Naive thymus-derived CD4-positive, alpha-beta T cell (primary cell): ENCODE results near the gene TNFRSF13B. TPM values are rescaled to one million over a fixed set of nuclear protein-coding genes. Genes with fewer than 3 reads are reported as not detected.

Source experiments
- ATAC-seq: fragments of 150-1000 bp; cut with Tn5 transposase; 2 replicates; pipeline ENCODE4 v1.10.0; 2021; ENCODE audit warnings: mild to moderate bottlenecking, moderate library complexity
- CTCF ChIA-PET: fragments of 350-600 bp; sonication (Branson Sonifier 250); formaldehyde crosslinking; loops from one replicate; lab custom pipeline; 2021; ENCODE audit warnings: antibody characterized with exemption; lab: Charles Lee
- POLR2A ChIA-PET: fragments of 350-600 bp; sonication (Branson Sonifier 250); formaldehyde crosslinking; loops from one replicate; lab custom pipeline; 2021; ENCODE audit warnings: antibody characterized with exemption, inconsistent platforms; lab: Charles Lee
- DNase-seq, 9 donors: peaks; one replicate each; pipeline versions ENCODE4 v3.0.0 to v3.0.0-alpha.2; 2020 to 2022; ENCODE audit warnings: mixed read lengths in 1 of 9
- H3K27ac ChIP-seq: one replicate; pipeline ENCODE4 v1.7.0; 2013; ENCODE audit warnings: mild to moderate bottlenecking, low read depth, low read length, moderate library complexity
- H3K27me3 ChIP-seq, 2 donors: one replicate each; pipeline ENCODE4 v1.7.0; 2013; ENCODE audit warnings: low read length in 2 of 2, mild to moderate bottlenecking in 2 of 2, moderate library complexity in 2 of 2; ENCODE audit not compliant: control insufficient read depth in 2 of 2, insufficient read depth in 2 of 2
- H3K36me3 ChIP-seq, 3 experiments: 1 replicate in 2 of 3; 2 replicates in 1 of 3; pipeline ENCODE4 v1.7.0; 2013; ENCODE audit warnings: low read length in 3 of 3, mild to moderate bottlenecking in 3 of 3, moderate library complexity in 1 of 3; ENCODE audit not compliant: insufficient read depth in 3 of 3, control insufficient read depth in 2 of 3
- H3K4me1 ChIP-seq, 2 donors: one replicate each; pipeline ENCODE4 v1.7.0; 2013; ENCODE audit warnings: low read length in 2 of 2, mild to moderate bottlenecking in 2 of 2, moderate library complexity in 1 of 2; ENCODE audit not compliant: control insufficient read depth in 2 of 2, insufficient read depth in 2 of 2
- H3K4me3 ChIP-seq: 2 replicates; pipeline ENCODE4 v1.7.0; 2013; ENCODE audit warnings: mild to moderate bottlenecking, low read length
- H3K9me3 ChIP-seq, 3 experiments: 1 replicate in 2 of 3; 2 replicates in 1 of 3; pipeline ENCODE4 v1.7.0; 2013; ENCODE audit warnings: low read length in 3 of 3; ENCODE audit not compliant: control insufficient read depth in 2 of 3
- H3K27ac Mint-ChIP-seq, 9 donors: one replicate each; pipeline ENCODE4 v1.8.0; 2020 to 2022; ENCODE audit warnings: mixed read lengths in 9 of 9, mild to moderate bottlenecking in 8 of 9, moderate library complexity in 5 of 9, inconsistent platforms in 2 of 9
- H3K27me3 Mint-ChIP-seq, 5 donors: one replicate each; pipeline ENCODE4 v1.8.0; 2021 to 2022; ENCODE audit warnings: mixed read lengths in 5 of 5, mild to moderate bottlenecking in 1 of 5
- H3K36me3 Mint-ChIP-seq, 5 donors: one replicate each; pipeline ENCODE4 v1.8.0; 2020 to 2022; ENCODE audit warnings: mixed read lengths in 5 of 5, mild to moderate bottlenecking in 3 of 5, inconsistent platforms in 1 of 5
- H3K4me1 Mint-ChIP-seq, 7 donors: one replicate each; pipeline ENCODE4 v1.8.0; 2020 to 2022; ENCODE audit warnings: mixed read lengths in 7 of 7, mild to moderate bottlenecking in 3 of 7, inconsistent platforms in 1 of 7
- H3K4me3 Mint-ChIP-seq, 10 donors: one replicate each; pipeline ENCODE4 v1.8.0; 2020 to 2022; ENCODE audit warnings: mild to moderate bottlenecking in 10 of 10, mixed read lengths in 10 of 10, moderate library complexity in 6 of 10, inconsistent platforms in 2 of 10
- H3K9me3 Mint-ChIP-seq, 11 donors: one replicate each; pipeline ENCODE4 v1.8.0; 2020 to 2022; ENCODE audit warnings: mixed read lengths in 11 of 11, mild to moderate bottlenecking in 4 of 11, inconsistent platforms in 1 of 11, moderate library complexity in 1 of 11
- intact Hi-C, 2 donors: fragments of 100-400 bp; cut with micrococcal nuclease; formaldehyde crosslinking; loops; one replicate each; pipeline ENCODE4 v1.15.1; 2023
- polyA plus RNA-seq, 2 donors: library from polyadenylated mRNA; unstranded; fragments of 300-500 nt; fragmentation: Illumina TruSeq; gene quantifications; one replicate each; pipeline ENCODE4 v1.2.3, GENCODE V29; 2021
- total RNA-seq, 6 experiments: library from RNA in 5 of 6; stranded (reverse) in 5 of 6; gene quantifications; 1 replicate in 5 of 6; 2 replicates in 1 of 6; pipeline ENCODE4 v1.2.3 and lab custom pipeline; 2021 to 2026

The TNFRSF13B gene
- total and polyA plus RNA-seq, 7 experiments from 2014 or later = 0.21 to 2.4 (median 1.3) TPM; not detected in 3

DNA sequence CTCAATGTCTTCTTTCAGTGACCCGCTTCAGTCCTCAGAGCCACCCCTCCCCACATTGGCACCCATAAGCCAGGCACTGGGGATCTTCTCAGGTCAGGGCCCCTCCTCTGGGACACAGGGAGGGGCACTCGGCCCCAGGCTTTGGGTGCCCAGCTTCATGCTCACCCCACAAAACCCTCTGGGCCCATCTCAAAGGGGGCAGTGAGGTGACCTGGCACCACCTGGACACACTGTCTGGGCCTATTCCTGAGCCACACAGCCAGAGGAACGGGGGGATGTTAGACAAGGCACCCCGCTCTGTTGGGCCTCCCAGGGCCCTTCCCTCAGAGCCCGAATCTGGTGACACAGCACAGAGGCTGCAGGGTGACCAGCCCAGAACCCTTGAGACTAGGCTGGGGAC is 36.1 kb downstream of the TNFRSF13B start:
- Mint-ChIP-seq H3K27ac (no peak overlapping the region), H3K36me3 (no peaks in the 10 kb centered on the region), H3K27me3 (peaks cover 0 to 8% (median 0%) of the 10 kb centered on the region in 5 donors), H3K9me3 (no peaks in the 10 kb centered on the region), H3K4me1 (peaks cover 0 to 3% (median 0%) of the 10 kb centered on the region in 7 donors), H3K4me3 (no peak overlapping the region)
- no peaks in the 10 kb centered on the region for H3K36me3 ChIP-seq
- no peaks in the 10 kb centered on the region for H3K27me3 ChIP-seq
- intact Hi-C loops = no loop called here
- DNase-seq (no peak), ATAC-seq (no peak)
- H3K4me1 ChIP-seq = no peaks in the 10 kb centered on the region
- no peak overlapping the region for H3K27ac ChIP-seq
- POLR2A ChIA-PET = no interaction called here
- no peak overlapping the region for H3K4me3 ChIP-seq
- no peaks in the 10 kb centered on the region for H3K9me3 ChIP-seq
- CTCF ChIA-PET = no interaction called here

DNA sequence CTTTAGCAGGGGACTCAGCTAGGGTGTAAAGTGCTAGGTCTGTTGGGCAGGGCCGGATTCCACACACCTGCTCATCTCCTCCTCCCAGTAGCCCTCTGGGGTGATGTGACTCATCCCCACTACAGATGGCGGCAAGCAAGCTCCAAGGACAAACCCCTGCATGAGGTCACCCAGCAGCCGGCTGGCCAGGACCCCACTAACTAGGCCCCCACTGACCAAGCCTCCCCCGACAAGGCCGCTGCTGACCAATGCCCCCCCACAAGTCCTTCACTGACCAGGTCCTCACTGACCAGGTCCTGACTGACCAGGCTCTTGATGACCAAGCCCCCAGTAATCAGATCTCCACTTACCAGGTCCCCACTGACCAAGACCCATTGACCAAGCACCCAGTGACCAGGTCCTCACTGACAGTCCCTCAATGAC is 36.7 kb downstream of the TNFRSF13B start:
- no peaks in the 10 kb centered on the region for H3K9me3 ChIP-seq
- H3K36me3 ChIP-seq = no peaks in the 10 kb centered on the region
- Mint-ChIP-seq H3K4me3 (no peak overlapping the region), H3K4me1 (peaks cover 0 to 4% (median 0%) of the 10 kb centered on the region in 7 donors), H3K27ac (no peak overlapping the region), H3K9me3 (no peaks in the 10 kb centered on the region), H3K27me3 (peaks cover 0 to 8% (median 0%) of the 10 kb centered on the region in 5 donors), H3K36me3 (no peaks in the 10 kb centered on the region)
- H3K27ac ChIP-seq = no peak overlapping the region
- no peaks in the 10 kb centered on the region for H3K4me1 ChIP-seq
- H3K27me3 ChIP-seq = no peaks in the 10 kb centered on the region
- ATAC-seq = no peak
- intact Hi-C loops = no loop called here
- H3K4me3 ChIP-seq = no peak overlapping the region
- CTCF ChIA-PET = no interaction called here
- no peak for DNase-seq
- POLR2A ChIA-PET = no interaction called here

DNA sequence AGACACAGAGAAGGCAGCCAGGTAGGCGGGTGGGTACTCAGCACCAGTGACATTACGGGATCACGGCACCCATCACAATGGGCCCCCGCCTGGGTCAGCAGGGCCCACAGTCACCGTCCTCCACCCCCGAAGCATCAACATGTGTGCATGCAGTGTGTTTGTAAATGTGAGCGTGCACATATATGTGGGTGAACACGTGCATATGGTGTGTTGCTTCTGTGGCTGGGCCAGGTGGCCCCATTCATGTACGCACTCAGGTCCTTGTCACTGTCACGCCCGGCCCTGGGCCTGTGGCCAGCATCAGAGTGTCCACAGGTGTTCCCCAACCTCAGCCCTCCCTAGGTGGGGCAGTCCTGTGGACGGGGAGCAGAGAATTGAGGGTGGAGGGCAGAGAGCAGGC is 37.1 kb downstream of the TNFRSF13B start:
- no peaks in the 10 kb centered on the region for H3K27me3 ChIP-seq
- H3K9me3 Mint-ChIP-seq = no peaks in the 10 kb centered on the region
- intact Hi-C loops = no loop called here
- no peak overlapping the region for H3K27ac ChIP-seq
- ATAC-seq (no peak), DNase-seq (no peak)
- CTCF ChIA-PET = no interaction called here
- H3K9me3 ChIP-seq = no peaks in the 10 kb centered on the region
- no peak overlapping the region for H3K4me3 ChIP-seq
- H3K4me1 Mint-ChIP-seq = peaks cover 0 to 5% (median 0%) of the 10 kb centered on the region in 7 donors
- H3K36me3 ChIP-seq = no peaks in the 10 kb centered on the region
- no peaks in the 10 kb centered on the region for H3K36me3 Mint-ChIP-seq
- H3K4me3 Mint-ChIP-seq = no peak overlapping the region
- peaks cover 0 to 8% (median 0%) of the 10 kb centered on the region in 5 donors for H3K27me3 Mint-ChIP-seq
- POLR2A ChIA-PET = no interaction called here
- no peak overlapping the region for H3K27ac Mint-ChIP-seq
- no peaks in the 10 kb centered on the region for H3K4me1 ChIP-seq

DNA sequence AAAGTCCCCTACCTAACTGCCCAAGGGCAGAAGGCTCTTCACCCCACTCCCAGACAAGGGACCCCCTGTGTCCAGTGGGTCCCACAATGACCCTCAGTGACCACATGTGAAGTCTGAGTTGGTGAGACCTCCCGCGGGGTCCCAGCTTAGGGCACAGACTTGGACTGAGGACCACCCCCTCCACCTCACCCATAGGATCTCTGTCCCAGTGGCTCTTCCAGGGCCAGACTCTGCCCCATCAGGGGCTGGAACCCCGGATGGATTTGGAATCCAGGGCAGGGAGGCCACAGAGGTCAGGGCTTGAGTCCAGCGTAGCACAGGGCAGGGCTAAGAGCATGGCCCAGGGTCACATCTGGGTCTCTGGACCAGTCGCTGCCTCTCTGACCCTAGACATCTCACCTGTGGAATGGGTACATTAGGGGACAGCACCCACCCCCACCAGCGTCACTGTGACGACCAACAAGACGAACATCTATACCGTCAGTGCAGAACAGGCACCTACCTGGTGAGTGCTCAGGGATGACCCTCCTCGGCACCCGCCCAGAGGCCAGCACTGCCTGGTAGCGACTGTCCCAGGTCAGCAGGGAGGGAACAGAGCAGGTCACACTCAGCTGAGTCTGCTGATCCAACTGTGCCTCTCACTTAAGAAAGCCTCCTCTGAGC is 37.7 kb downstream of the TNFRSF13B start:
- no peak for DNase-seq

DNA sequence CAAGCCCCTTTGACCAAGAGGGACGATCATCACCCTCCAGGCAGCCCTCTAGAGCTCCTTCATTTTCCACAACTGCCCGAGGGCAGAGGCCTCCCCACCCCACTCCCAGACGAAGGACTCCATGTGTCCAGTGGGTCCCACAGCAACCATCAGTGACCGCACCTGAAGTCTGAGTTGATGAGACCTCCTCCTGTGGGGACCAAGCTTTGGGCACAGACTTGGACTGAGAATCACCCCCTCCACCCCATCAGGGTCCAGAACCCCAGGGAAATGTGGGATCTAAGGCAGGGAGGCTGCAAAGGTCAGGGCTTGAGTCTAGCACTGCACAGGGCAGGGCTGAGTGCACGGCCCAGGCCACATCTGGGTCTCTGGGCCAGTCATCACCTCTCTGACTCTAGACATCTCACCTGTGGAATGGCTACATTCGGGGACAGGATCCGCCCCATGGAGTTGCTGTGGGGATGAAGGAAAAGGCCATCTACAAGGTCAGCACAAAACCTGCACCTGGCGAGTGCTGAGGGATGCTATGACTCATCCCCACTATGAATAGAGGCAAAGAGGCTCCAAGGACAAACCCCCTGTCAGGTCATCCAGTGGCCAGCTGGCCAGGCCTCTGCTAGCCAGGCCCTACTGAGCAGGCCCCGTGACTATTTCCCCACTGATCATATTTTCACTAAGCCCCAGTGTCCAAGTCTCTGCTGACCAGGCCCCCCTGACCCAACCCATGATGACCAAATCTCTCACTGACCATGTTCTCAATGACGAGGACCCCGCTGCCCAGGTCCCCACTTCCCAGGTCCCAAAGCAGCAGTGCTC is 38.4 kb downstream of the TNFRSF13B start:
- no peak for DNase-seq
- Mint-ChIP-seq H3K4me1 (peaks cover 0 to 11% (median 9%) of the 10 kb centered on the region in 7 donors), H3K4me3 (no peak overlapping the region), H3K27me3 (peaks cover 0 to 4% (median 0%) of the 10 kb centered on the region in 5 donors), H3K9me3 (no peaks in the 10 kb centered on the region), H3K36me3 (no peaks in the 10 kb centered on the region), H3K27ac (no peak overlapping the region)
- ChIA-PET POLR2A (no interaction called here), CTCF (no interaction called here)
- Histone ChIP-seq H3K36me3 (no peaks in the 10 kb centered on the region), H3K27ac (no peak overlapping the region), H3K27me3 (no peaks in the 10 kb centered on the region), H3K4me3 (no peak overlapping the region), H3K9me3 (no peaks in the 10 kb centered on the region), H3K4me1 (peaks cover 0 to 7% of the 10 kb centered on the region in 2 donors)
- ATAC-seq = no peak
- intact Hi-C loops = no loop called here

More for the DNA sequence above, 37.7 kb downstream of the TNFRSF13B start:
- ATAC-seq = no peak
- Histone ChIP-seq H3K4me1 (no peaks in the 10 kb centered on the region), H3K9me3 (no peaks in the 10 kb centered on the region), H3K27me3 (no peaks in the 10 kb centered on the region), H3K4me3 (no peak overlapping the region), H3K36me3 (no peaks in the 10 kb centered on the region), H3K27ac (no peak overlapping the region)
- H3K36me3 Mint-ChIP-seq = no peaks in the 10 kb centered on the region
- peaks cover 0 to 7% (median 0%) of the 10 kb centered on the region in 5 donors for H3K27me3 Mint-ChIP-seq
- intact Hi-C loops = no loop called here
- ChIA-PET POLR2A (no interaction called here), CTCF (no interaction called here)
- no peak overlapping the region for H3K27ac Mint-ChIP-seq
- peaks cover 0 to 5% (median 2%) of the 10 kb centered on the region in 7 donors for H3K4me1 Mint-ChIP-seq
- H3K4me3 Mint-ChIP-seq = no peak overlapping the region
- H3K9me3 Mint-ChIP-seq = no peaks in the 10 kb centered on the region

DNA sequence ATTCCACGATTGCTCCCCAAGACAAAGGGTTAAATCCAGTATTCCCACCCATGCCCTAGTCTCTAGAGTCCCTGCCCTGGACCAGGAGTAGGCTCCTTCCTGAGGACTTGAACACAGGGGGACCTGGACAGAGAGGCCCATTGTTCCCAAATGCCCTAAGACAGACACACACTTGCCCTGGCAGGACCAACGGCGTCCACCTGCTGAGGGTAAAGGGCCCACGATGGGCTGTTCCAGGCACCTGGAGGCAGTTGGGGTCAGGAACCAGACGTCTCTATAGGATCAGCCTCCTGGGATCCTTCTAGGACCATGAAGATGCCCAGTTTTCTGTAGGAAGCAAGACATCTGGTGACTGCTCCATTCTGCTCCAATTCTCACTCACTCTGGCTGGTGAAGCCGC is 39.3 kb downstream of the TNFRSF13B start:
- Histone ChIP-seq H3K4me3 (no peak overlapping the region), H3K4me1 (peaks cover 0 to 10% of the 10 kb centered on the region in 2 donors), H3K36me3 (no peaks in the 10 kb centered on the region), H3K27me3 (no peaks in the 10 kb centered on the region), H3K27ac (no peak overlapping the region), H3K9me3 (no peaks in the 10 kb centered on the region)
- no peak for ATAC-seq
- POLR2A ChIA-PET = no interaction called here
- no peak overlapping the region for H3K27ac Mint-ChIP-seq
- H3K4me1 Mint-ChIP-seq = peaks cover 0 to 12% (median 9%) of the 10 kb centered on the region in 7 donors
- no peaks in the 10 kb centered on the region for H3K36me3 Mint-ChIP-seq
- H3K9me3 Mint-ChIP-seq = no peaks in the 10 kb centered on the region
- no peak for DNase-seq
- peaks cover 0 to 4% (median 0%) of the 10 kb centered on the region in 5 donors for H3K27me3 Mint-ChIP-seq
- intact Hi-C loops = no loop called here
- CTCF ChIA-PET = no interaction called here
- H3K4me3 Mint-ChIP-seq = no peak overlapping the region
